Islet precursor cell (in vitro differentiated cells): ENCODE measurements around the gene GATD1.

Experiments used
- DNase-seq: peaks from one replicate; pipeline ENCODE4 v3.0.0-alpha.2; 2018

The GATD1 gene

GRCh38 chr11:776561-777287 lies 563 bp downstream of the GATD1 start:
- DNase-seq, result peak; percentile 72

- DNase-seq, result no peak
Measured at GRCh38 chr11:776263-776560, 1.1 kb downstream of the GATD1 start.

DNA sequence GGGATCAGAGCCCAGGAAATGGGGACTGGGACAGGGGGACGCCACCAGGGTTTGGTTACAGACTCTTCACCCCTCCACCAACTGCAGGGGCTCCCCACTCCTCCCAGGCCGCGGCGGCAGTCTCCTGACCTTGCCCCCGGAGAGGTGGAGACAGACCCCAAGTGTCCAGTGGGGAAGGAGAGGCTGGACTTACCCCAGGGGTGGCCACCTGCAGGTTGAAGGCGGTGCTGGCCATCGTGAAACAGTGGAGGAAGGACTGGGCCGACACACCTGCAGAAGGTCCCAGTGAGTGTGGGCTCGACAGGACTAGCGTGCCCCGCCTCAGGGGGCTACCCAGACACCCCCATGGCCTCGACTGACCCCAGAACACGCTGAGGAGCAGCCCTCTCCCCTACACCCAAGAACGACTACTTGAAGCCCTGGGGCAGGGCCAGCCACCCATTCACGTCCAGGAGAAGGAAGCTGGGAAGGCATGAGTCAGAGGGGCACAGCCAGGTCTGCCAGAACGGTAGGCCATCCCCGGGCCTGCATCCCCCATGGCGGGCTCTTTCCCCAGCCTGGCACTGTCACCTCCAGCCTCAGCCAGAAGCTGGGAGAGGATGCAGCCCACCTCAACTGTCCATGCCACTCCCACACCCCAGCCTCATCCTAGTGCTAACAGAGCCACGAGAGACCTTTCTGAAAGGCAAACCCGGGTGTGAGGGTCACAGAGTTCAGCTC lies 2.3 kb downstream of the GATD1 start:
- peak; percentile 62 for DNase-seq

DNA sequence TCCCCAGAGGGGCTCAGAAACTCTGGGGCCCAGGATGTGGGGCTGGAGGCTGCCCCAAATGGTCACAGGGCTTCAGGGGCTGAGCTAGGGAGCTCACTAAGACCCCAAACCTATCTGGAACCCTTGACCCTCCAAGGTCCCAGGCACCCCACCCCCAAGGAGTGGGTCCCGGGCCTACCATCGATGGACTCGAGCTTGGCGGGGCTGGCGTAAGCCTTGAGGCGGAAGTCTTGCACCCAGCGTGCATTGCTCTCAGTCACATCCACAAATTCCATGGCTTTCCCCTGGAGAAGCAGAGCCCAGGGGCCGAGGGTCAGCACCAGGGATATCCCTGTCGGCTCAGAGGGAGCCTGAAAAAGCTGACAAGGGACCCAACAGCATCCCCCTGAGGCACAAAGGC lies 3.5 kb downstream of the GATD1 start:
- DNase-seq, result no peak

DNA sequence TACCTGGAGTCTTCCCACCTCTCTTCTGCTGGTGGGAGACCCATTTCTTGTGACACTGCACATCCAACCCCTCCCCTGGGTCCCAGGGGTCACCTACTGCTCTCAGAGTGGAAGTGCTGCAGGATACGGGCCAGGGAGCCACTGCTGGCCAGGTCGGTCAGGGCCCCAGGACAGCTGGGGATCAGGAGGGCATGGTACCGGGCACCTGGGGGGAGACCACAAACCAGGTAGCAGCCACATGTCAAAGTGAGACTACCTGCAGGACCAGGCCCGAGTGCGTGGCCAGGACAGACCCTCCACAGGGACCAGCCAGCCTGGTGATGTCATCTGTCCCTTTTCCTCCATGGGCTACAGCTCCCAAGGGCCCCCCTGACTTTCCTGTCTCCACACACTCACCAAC lies 3.9 kb downstream of the GATD1 start:
- DNase-seq, result no peak

GRCh38 chr11:772429-773390 lies 4.6 kb downstream of the GATD1 start:
- peak; percentile 60 for DNase-seq

GRCh38 chr11:771617-772204 lies 5.6 kb downstream of the GATD1 start:
- DNase-seq, result no peak

DNA sequence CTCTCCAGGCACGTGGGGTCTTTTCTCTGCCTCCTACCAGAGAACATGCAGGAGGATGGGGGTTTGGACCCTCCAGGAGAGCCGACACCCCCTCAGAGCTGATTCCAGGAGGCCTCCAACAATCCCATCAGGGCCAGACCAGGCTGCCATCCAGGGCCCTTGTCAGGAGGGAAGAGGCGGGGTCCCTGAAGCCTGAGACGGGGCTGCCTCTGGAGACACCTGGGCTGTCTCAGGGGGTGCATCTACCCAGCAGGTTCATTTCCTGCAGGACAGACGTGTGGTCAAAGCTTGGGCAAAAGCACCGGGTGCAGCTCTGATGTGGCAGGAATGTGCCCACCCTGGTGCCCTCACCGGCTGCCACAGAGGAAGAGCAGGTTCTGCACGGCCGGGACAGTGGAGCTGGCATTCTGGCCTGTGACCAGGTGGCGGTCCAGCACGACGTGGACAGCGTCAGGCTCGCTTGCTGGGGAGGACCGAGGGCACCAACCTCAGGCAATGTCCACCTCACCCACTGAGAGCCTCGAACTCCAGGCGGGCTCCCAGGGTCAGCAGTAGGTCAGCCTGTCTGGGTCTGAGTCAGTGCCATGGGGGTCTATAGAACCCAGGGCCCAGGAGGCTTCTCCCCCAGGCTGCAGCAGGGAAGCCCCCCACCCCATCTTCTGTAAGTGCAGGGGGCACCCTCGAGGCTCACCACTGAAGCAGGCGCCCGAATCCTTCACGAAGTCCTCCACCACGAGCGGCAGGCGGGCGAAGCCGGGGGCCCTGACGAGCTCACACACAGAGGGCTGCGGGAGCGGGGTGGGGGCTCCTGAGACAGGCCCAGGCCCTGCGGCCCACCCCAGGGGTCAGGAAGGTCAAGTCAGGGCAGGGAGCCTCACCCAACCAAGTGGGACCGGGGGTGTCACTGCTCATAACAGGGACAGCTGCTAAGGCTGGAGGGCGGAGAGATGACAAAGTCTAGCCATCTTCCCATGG lies 6.4 kb downstream of the GATD1 start:
- DNase-seq, result no peak

- DNase-seq, result no peak
Measured at GRCh38 chr11:769887-770641, 7.2 kb downstream of the GATD1 start.

DNA sequence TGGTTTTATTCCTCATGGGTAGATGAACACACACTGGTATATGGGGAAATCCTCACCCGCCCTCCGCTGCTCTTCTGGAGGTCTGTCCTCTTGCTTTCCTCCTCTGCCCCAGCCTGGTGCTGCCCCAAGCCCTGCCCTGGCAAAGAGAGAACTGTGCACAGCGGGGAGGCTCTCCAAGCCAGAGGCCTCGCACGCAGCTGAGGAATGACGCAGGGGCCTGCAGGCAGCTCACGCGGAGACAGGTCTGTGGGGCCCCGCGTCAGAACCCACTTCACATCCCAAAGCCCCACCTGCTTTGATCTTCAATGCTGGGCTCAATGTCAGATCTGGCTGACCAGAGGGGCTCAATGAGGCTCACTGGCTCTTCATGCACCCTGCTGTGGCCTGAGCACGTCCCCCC lies 10.0 kb downstream of the GATD1 start:
- DNase-seq, result no peak

DNA sequence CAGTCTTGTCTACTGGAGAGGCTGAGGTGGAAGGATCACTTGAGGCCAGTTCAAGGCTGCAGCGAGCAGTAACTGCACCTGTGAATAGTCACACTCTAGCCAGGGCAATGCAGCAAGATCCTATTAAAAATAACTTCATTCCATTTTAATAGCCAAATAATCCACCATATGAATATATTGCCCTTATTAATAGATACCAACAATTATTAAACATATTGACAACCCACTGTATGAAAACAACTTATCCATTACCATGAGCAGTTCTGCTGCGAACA lies 10.4 kb downstream of the GATD1 start:
- DNase-seq, result no peak

- no peak for DNase-seq
Measured at GRCh38 chr11:766106-766935, 11.0 kb downstream of the GATD1 start.

DNA sequence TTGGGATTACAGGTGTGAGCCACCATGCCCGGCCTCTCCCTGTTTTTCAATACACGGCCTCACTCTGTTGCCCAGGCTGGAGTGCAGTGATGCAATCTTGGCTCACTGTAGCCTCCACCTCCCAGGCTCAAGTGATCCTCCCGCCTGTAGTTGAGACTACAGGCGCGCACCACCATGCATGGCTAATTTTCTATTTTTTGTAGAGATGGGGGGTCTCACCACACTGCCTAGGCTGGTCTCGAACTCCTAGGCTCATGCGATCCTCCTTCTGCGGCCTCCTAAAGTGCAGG lies 11.5 kb downstream of the GATD1 start:
- DNase-seq, result no peak

GRCh38 chr11:765025-765801 lies 12.1 kb downstream of the GATD1 start:
- DNase-seq, result peak; percentile 83

GRCh38 chr11:764322-765024 lies 12.8 kb downstream of the GATD1 start:
- DNase-seq, result no peak

DNA sequence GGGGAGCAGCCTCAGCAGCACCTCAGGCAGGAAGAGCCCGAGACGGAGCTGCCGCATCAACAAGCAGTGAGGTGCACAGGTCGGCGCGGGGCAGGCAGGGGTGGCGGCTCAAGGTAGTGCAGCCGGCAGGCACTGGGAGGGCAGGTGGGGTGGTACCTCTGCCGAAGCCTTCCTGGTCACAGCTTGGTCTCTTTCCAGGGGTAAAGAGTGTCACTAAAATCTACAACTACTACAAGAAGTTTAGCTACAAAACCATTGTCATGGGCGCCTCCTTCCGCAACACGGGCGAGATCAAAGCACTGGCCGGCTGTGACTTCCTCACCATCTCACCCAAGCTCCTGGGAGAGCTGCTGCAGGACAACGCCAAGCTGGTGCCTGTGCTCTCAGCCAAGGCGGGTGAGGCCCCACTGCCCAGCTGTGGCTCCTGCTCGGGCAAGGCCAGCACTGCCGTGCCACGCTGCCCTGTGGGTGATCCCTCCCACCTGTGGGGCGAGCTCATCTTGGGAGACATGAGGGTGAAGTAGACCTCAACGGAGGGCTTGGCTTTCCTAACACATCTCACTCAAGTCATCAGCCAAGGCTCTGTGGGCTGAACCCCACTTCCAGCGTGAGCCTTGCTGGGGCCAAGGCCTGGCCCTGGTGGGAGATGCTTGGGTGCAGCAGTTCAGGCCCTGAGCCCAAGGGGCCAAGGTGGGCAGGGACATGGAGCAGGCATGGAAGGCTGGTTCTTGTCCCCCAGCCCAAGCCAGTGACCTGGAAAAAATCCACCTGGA lies 13.6 kb downstream of the GATD1 start:
- peak; percentile 52 for DNase-seq

- peak; percentile 59 for DNase-seq
Measured at GRCh38 chr11:763073-763463, 14.2 kb downstream of the GATD1 start.

GRCh38 chr11:762421-763072 lies 14.7 kb downstream of the GATD1 start:
- peak; percentile 57 for DNase-seq
